Natural killer cell (primary cell): ENCODE measurements around the gene NCF4. TPM values are rescaled to one million over a fixed set of nuclear protein-coding genes. Genes with fewer than 3 reads are reported as not detected.

ENCODE experiments used
- ATAC-seq, 3 donors: fragments of 150-1000 bp in 2 of 3; fragments of 200-7000 bp in 1 of 3; cut with Tn5 transposase; 1 replicate in 1 of 3; 2 replicates in 2 of 3; pipeline ENCODE4 v1.10.0; 2021; ENCODE audit warnings: mild to moderate bottlenecking in 2 of 3, moderate library complexity in 2 of 3
- DNase-seq, 2 donors: peaks; one replicate each; pipeline versions ENCODE4 v3.0.0 to v3.0.0-alpha.2; 2013 to 2021; ENCODE audit warnings: mixed read lengths in 1 of 2
- H3K27ac ChIP-seq: one replicate; pipeline ENCODE4 v1.5.1; 2013; ENCODE audit warnings: mild to moderate bottlenecking, low read length
- H3K27me3 ChIP-seq: one replicate; pipeline ENCODE4 v1.6.1; 2013; ENCODE audit warnings: low read length; ENCODE audit not compliant: control insufficient read depth, insufficient read depth
- H3K36me3 ChIP-seq: one replicate; pipeline ENCODE4 v1.6.1; 2013; ENCODE audit warnings: low read length; ENCODE audit not compliant: control insufficient read depth, insufficient read depth
- H3K4me1 ChIP-seq: one replicate; pipeline ENCODE4 v1.6.1; 2013; ENCODE audit warnings: low read length; ENCODE audit not compliant: control insufficient read depth, insufficient read depth
- H3K4me3 ChIP-seq: one replicate; pipeline ENCODE4 v1.5.1; 2013; ENCODE audit warnings: low read length
- H3K9me3 ChIP-seq: one replicate; pipeline ENCODE4 v1.6.1; 2013; ENCODE audit warnings: low read length; ENCODE audit not compliant: control insufficient read depth, insufficient read depth
- H3K27ac Mint-ChIP-seq, 2 donors: one replicate each; pipeline ENCODE4 v1.8.0; 2022; ENCODE audit warnings: mild to moderate bottlenecking in 2 of 2, mixed read lengths in 2 of 2, moderate library complexity in 1 of 2
- H3K27me3 Mint-ChIP-seq, 2 donors: one replicate each; pipeline ENCODE4 v1.8.0; 2022; ENCODE audit warnings: low read depth in 2 of 2, mixed read lengths in 2 of 2
- H3K36me3 Mint-ChIP-seq: one replicate; pipeline ENCODE4 v1.8.0; 2022; ENCODE audit warnings: mixed read lengths
- H3K4me1 Mint-ChIP-seq, 2 donors: one replicate each; pipeline ENCODE4 v1.8.0; 2022; ENCODE audit warnings: mixed read lengths in 2 of 2
- H3K4me3 Mint-ChIP-seq: one replicate; pipeline ENCODE4 v1.8.0; 2022; ENCODE audit warnings: mild to moderate bottlenecking, moderate library complexity, mixed read lengths
- H3K9me3 Mint-ChIP-seq, 2 donors: one replicate each; pipeline ENCODE4 v1.8.0; 2022; ENCODE audit warnings: mixed read lengths in 2 of 2
- CTCF ChIP-seq: fragments of 200-600 bp; IDR thresholded peaks from one replicate; pipeline ENCODE4 v1.8.0; 2022; ENCODE audit warnings: antibody characterized with exemption
- WGBS: methylation state at CpG from one replicate; pipeline ENCODE4 v1.1.7; 2013; ENCODE audit warnings: missing lambda C conversion rate; ENCODE audit not compliant: insufficient coverage; 5-methylcytosine and 5-hydroxymethylcytosine counted together
- intact Hi-C: fragments of 100-400 bp; cut with micrococcal nuclease; formaldehyde crosslinking; loops from one replicate; pipeline ENCODE4 v1.14.2; 2022
- total RNA-seq, 4 donors: library from RNA; stranded (reverse); fragments of 120-200 nt in 1 of 4; gene quantifications; one replicate each; pipeline versions ENCODE4 v1.2.3 to v1.2.4, GENCODE V29; 2013 to 2022

The NCF4 gene
- total RNA-seq, 3 donors from 2014 or later (not counting 1 experiment from before 2014, with no cell fraction given), result 2.6 to 33.2 (median 3.1) TPM

GRCh38 chr22:36833073-36833472 lies 27.7 kb upstream of the NCF4 start:
- DNase-seq (no peak), ATAC-seq (no peak)
- intact Hi-C loops, result no loop called here
- H3K36me3 Mint-ChIP-seq, result no peaks in the 10 kb centered on the region
- Histone ChIP-seq H3K27ac (no peak overlapping the region), H3K4me3 (no peak overlapping the region), H3K36me3 (no peaks in the 10 kb centered on the region), H3K27me3 (peaks cover 2% of the 10 kb centered on the region), H3K4me1 (no peaks in the 10 kb centered on the region), H3K9me3 (peaks cover 2% of the 10 kb centered on the region)
- no peaks in the 10 kb centered on the region for H3K4me1 Mint-ChIP-seq
- H3K4me3 Mint-ChIP-seq, result no peak overlapping the region
- TF ChIP-seq CTCF, result no peak
- H3K9me3 Mint-ChIP-seq, result no peaks in the 10 kb centered on the region
- 56% methylated on average over 3 of the region's 3 CpGs for WGBS
- H3K27ac Mint-ChIP-seq, result no peak overlapping the region
- peaks cover 8 to 13% of the 10 kb centered on the region in 2 donors for H3K27me3 Mint-ChIP-seq

- no peak overlapping the region for H3K4me3 ChIP-seq
- Mint-ChIP-seq H3K4me1 (no peaks in the 10 kb centered on the region), H3K4me3 (no peak overlapping the region), H3K9me3 (no peaks in the 10 kb centered on the region), H3K36me3 (no peaks in the 10 kb centered on the region), H3K27ac (no peak overlapping the region), H3K27me3 (peaks cover 19 to 21% of the 10 kb centered on the region in 2 donors)
- no peak for TF ChIP-seq CTCF
- DNase-seq, result no peak
- peaks cover 2% of the 10 kb centered on the region for H3K27me3 ChIP-seq
- intact Hi-C loops, result no loop called here
- H3K27ac ChIP-seq, result no peak overlapping the region
- no peaks in the 10 kb centered on the region for H3K4me1 ChIP-seq
- ATAC-seq, result no peak
- peaks cover 2% of the 10 kb centered on the region for H3K9me3 ChIP-seq
- no peaks in the 10 kb centered on the region for H3K36me3 ChIP-seq
- 85% methylated on average over 5 of the region's 5 CpGs for WGBS
Measured at GRCh38 chr22:36835903-36836302, 24.9 kb upstream of the NCF4 start.

- no peak for ATAC-seq
- Mint-ChIP-seq H3K4me3 (no peak overlapping the region), H3K9me3 (no peaks in the 10 kb centered on the region), H3K27ac (no peak overlapping the region), H3K4me1 (no peaks in the 10 kb centered on the region), H3K27me3 (peaks cover 25 to 41% of the 10 kb centered on the region in 2 donors), H3K36me3 (no peaks in the 10 kb centered on the region)
- intact Hi-C loops, result no loop called here
- TF ChIP-seq CTCF, result no peak
- H3K36me3 ChIP-seq, result no peaks in the 10 kb centered on the region
- no peaks in the 10 kb centered on the region for H3K9me3 ChIP-seq
- H3K27me3 ChIP-seq, result peaks cover 2% of the 10 kb centered on the region
- no peak for DNase-seq
- no peak overlapping the region for H3K4me3 ChIP-seq
- no peak overlapping the region for H3K27ac ChIP-seq
- 91% methylated on average over 10 of the region's 10 CpGs for WGBS
- no peaks in the 10 kb centered on the region for H3K4me1 ChIP-seq
Measured at GRCh38 chr22:36838119-36839030, 22.4 kb upstream of the NCF4 start.
